NT2/D1 (cell line): ENCODE data around the gene KANSL1.

ENCODE experiments used
- DNase-seq: peaks from one replicate; pipeline ENCODE4 v3.0.0-alpha.2; 2011; ENCODE audit warnings: low read depth, low spot score
- H3K27me3 ChIP-seq: 2 replicates; pipeline ENCODE4 v1.6.0; 2011; ENCODE audit warnings: mild to moderate bottlenecking; ENCODE audit not compliant: insufficient read length, insufficient read depth
- H3K36me3 ChIP-seq: 2 replicates; pipeline ENCODE4 v1.6.1; 2011; ENCODE audit warnings: mild to moderate bottlenecking, low read length, mixed read lengths; ENCODE audit not compliant: insufficient read depth, insufficient read length
- H3K4me1 ChIP-seq: 2 replicates; pipeline ENCODE4 v1.5.1; 2011; ENCODE audit not compliant: insufficient read depth, insufficient read length
- H3K4me3 ChIP-seq: 2 replicates; pipeline ENCODE4 v1.5.1; 2011; ENCODE audit warnings: low read depth; ENCODE audit not compliant: insufficient read length
- H3K9ac ChIP-seq: 2 replicates; pipeline ENCODE4 v1.6.0; 2011; ENCODE audit warnings: low read depth; ENCODE audit not compliant: insufficient read length
- H3K9me3 ChIP-seq: 2 replicates; pipeline ENCODE4 v1.5.1; 2011; ENCODE audit warnings: mild to moderate bottlenecking, low read length; ENCODE audit not compliant: insufficient read depth
- SUZ12 ChIP-seq: IDR thresholded peaks from 2 replicates; pipeline ENCODE4 v1.6.1; 2011; ENCODE audit not compliant: insufficient read length, insufficient read depth; ENCODE audit errors: extremely low read depth
- YY1 ChIP-seq: IDR thresholded peaks from 2 replicates; pipeline ENCODE4 v1.6.1; 2011; ENCODE audit not compliant: insufficient read length, insufficient read depth
- ZNF274 ChIP-seq: IDR thresholded peaks from 2 replicates; pipeline ENCODE4 v1.6.1; 2011; ENCODE audit warnings: mild to moderate bottlenecking, low read depth, low read length

The KANSL1 gene

DNA sequence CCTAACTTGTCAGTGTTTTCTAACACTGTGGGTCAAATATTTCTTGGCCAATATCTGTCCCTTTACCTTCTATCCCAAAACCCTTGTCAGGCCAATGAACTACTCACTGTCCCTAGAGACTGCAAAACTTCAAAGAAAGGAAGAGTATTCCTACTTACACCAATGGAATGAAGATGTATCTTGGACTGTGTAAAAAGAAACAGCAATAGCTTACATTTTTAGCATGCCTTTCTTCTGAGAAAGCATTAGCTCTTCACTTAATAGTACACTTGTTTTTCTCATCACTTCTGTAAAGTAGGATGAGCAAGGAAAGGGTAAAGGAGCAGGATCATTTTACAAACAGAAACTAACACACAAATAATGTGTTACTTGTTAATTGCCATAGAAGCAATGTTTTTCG is 120.2 kb downstream of the KANSL1 start:
- Histone ChIP-seq H3K9me3 (no peaks in the 10 kb centered on the region), H3K4me3 (no peak overlapping the region), H3K9ac (no peak overlapping the region), H3K36me3 (peaks cover 24% of the 10 kb centered on the region), H3K4me1 (no peaks in the 10 kb centered on the region), H3K27me3 (no peaks in the 10 kb centered on the region)
- TF ChIP-seq ZNF274 (no peak), SUZ12 (no peak), YY1 (no peak)
- DNase-seq = no peak

DNA sequence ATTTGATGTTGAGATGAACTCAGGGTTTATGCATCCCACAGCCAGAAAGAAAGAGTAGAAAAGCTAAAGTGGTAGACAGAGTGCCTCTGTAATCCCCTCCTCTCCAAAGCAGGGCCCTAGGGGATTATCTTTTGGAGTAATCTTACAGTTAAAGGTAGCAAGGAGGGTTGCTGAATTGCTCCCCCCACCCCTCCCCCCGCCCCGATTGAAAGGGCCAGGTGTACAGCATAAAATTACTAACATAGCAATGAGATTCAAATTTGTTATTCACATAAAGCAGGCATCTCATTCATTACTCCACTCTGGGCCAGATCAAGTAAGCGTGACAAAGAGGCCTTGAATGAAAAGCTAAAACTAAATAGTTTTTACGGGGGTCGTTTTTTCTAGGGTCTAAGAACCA is 121.4 kb downstream of the KANSL1 start:
- Histone ChIP-seq H3K36me3 (peaks cover 28% of the 10 kb centered on the region), H3K9ac (no peak overlapping the region)

DNA sequence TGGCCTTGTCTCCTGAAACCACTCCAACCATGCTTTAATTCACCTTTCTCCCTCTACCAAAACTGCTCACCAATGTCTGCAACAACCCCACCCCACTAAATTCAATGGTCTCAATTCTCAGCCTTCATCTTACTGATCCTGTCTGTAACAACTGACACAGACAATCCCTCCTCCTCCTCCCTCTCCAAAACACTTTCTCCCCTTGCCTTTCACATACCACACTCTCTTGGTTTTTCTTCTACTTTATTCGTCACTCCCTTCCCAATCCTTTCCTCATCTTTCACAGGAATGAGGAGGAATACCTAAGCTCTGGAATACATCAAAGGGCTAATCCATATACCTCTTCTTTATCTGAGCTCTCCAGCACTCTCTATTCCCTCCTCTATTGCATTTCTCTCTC is 128.8 kb downstream of the KANSL1 start:
- Histone ChIP-seq H3K36me3 (peaks cover 56% of the 10 kb centered on the region), H3K9me3 (no peaks in the 10 kb centered on the region), H3K4me3 (no peak overlapping the region), H3K4me1 (no peaks in the 10 kb centered on the region), H3K9ac (no peak overlapping the region), H3K27me3 (no peaks in the 10 kb centered on the region)
- TF ChIP-seq YY1 (no peak), SUZ12 (no peak), ZNF274 (no peak)
- DNase-seq = no peak

More for the DNA sequence above, 121.4 kb downstream of the KANSL1 start:
- Histone ChIP-seq H3K4me3 (no peak overlapping the region), H3K9me3 (no peaks in the 10 kb centered on the region), H3K27me3 (no peaks in the 10 kb centered on the region), H3K4me1 (no peaks in the 10 kb centered on the region)
- TF ChIP-seq ZNF274 (no peak), YY1 (no peak), SUZ12 (no peak)
- no peak for DNase-seq

DNA sequence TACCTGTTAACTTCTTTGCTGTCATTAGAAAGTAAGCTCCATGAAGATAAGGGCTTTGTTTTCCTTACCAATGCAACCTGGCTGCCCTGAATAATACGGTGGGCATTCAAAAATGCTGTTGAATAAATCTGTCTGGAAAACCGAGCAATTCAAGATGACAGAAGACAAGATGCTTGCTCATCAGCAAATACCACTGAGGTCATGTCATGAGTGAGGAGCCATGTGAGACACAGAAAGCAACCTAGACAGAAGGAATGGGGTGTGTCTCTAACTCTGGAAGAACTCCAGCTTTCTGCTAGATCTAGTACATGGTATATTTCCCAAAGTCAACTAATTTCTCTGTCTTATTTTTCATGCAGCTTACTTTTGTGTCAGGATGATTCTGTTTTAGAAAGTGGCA is 130.0 kb downstream of the KANSL1 start:
- Histone ChIP-seq H3K27me3 (no peaks in the 10 kb centered on the region), H3K4me3 (no peak overlapping the region), H3K36me3 (peaks cover 48% of the 10 kb centered on the region), H3K9me3 (no peaks in the 10 kb centered on the region), H3K4me1 (no peaks in the 10 kb centered on the region), H3K9ac (no peak overlapping the region)
- TF ChIP-seq YY1 (no peak), ZNF274 (no peak), SUZ12 (no peak)
- DNase-seq = no peak

DNA sequence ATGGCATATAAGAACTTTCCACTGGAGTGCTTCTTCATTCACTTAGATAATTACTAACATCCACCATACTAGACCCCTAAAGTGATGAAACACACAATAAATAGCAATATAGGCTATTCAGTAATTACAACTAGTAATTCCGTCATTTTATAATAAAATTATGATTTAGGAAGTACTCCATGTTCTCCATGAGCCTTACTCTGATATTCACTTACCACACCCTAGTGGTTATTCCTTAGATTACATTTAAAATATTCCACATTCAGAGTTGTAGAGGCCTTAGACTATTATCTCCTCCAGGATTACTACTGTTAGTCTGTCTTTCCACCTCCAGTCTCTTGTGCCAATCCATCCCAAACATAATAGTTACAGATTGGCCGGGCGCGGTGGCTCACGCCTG is 131.8 kb downstream of the KANSL1 start:
- Histone ChIP-seq H3K27me3 (no peaks in the 10 kb centered on the region), H3K4me1 (no peaks in the 10 kb centered on the region), H3K9me3 (no peaks in the 10 kb centered on the region), H3K36me3 (peaks cover 31% of the 10 kb centered on the region), H3K4me3 (no peak overlapping the region), H3K9ac (no peak overlapping the region)
- TF ChIP-seq ZNF274 (no peak), SUZ12 (no peak)
- DNase-seq = no peak

DNA sequence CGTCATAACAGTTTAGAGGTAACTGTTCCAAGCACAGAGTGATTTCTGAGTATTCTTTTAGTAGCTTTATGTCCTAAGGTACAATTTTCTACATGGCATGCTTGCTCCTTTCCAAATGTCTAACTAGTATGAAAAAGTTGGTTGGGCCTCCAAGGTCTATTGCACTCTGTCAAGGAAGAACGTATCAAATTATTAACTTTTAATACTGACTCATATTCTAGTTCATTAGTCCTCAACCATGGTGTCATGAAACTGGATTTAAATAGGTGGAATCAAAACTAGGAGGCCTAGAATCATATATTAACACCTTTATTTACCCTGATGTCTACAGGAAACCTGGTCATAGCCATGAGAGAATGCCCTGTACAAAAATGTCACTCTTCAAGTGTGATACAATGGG is 132.8 kb downstream of the KANSL1 start:
- Histone ChIP-seq H3K9me3 (no peaks in the 10 kb centered on the region), H3K4me3 (no peak overlapping the region), H3K36me3 (peaks cover 22% of the 10 kb centered on the region), H3K4me1 (no peaks in the 10 kb centered on the region), H3K27me3 (no peaks in the 10 kb centered on the region), H3K9ac (no peak overlapping the region)
- DNase-seq = no peak
- no peak for TF ChIP-seq SUZ12
- no peak for TF ChIP-seq YY1
- no peak for TF ChIP-seq ZNF274

DNA sequence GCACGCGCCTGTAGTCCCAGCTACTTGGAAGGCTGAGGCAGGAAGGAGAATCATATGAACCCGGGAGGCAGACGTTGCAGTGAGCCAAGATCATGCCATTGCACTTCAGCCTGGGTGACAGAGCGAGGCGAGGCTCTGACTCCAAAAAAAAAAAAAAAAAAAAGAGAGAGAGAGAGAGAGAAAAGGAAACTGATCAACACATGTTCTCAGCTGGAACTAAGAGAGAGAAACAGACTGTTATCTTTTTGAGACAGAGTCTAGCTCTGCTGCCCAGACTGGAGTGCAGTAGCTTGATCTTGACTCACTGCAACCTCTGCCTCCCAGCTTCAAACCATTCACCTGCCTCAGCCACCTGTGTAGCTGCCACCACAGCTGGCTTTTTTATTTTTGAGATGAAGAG is 133.7 kb downstream of the KANSL1 start:
- no peaks in the 10 kb centered on the region for H3K27me3 ChIP-seq
- H3K4me1 ChIP-seq = no peaks in the 10 kb centered on the region
- no peak for DNase-seq
- H3K9ac ChIP-seq = no peak overlapping the region
- no peak overlapping the region for H3K4me3 ChIP-seq
- no peak for TF ChIP-seq ZNF274
- TF ChIP-seq YY1 = no peak
- no peak for TF ChIP-seq SUZ12
- no peaks in the 10 kb centered on the region for H3K9me3 ChIP-seq
- peaks cover 16% of the 10 kb centered on the region for H3K36me3 ChIP-seq

DNA sequence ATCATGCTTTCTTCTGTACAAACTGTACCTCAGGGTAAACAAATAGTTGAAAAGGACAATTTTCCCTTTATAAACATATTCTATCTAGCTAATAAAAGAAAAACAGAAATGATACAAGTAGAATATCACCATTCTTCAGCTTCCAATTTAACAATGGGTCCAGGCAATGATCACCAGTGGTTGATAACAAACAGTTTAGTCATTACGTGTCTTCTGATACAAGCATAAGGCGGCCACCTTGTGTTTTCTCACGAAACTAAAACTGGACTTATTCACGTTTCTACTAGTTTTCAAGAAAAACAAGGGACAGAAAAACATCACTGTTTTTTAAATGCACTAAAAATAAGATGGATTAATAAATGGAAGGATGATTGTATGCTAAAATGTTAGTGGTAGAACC is 135.9 kb downstream of the KANSL1 start:
- Histone ChIP-seq H3K4me1 (no peaks in the 10 kb centered on the region), H3K27me3 (no peaks in the 10 kb centered on the region), H3K4me3 (no peak overlapping the region), H3K36me3 (peaks cover 15% of the 10 kb centered on the region), H3K9ac (no peak overlapping the region), H3K9me3 (no peaks in the 10 kb centered on the region)
- DNase-seq = no peak
- TF ChIP-seq SUZ12 (no peak), YY1 (no peak), ZNF274 (no peak)
